ENCODE results near the gene KRTAP1-1. TPM values are rescaled to one million over a fixed set of nuclear protein-coding genes. Genes with fewer than 3 reads are reported as not detected.

Gene KRTAP1-1
- total and polyA plus RNA-seq, 2 experiments from 2014 or later, result not detected

- no peak for TF ChIP-seq ZNF462 (CRISPR knock-in tag; IDR thresholded peaks at IDR 0.05)
- TF ChIP-seq ETS1 (IDR thresholded peaks at IDR 0.05), result no peak
- no peak for TF ChIP-seq JUNB (IDR thresholded peaks at IDR 0.05; ENCODE audit: unreplicated experiment)
- no peak for TF ChIP-seq ZNF114 (CRISPR knock-in tag; IDR thresholded peaks at IDR 0.05)
- TF ChIP-seq NANOG (IDR thresholded peaks at IDR 0.05; ENCODE audit: borderline replicate concordance), result no peak
- TF ChIP-seq EZH2 (IDR thresholded peaks at IDR 0.05; ENCODE audit: low read depth, unreplicated experiment), result no peak
Measured at GRCh38 chr17:40993084-40993483, 48.2 kb downstream of the KRTAP1-1 start (continued).

- Mint-ChIP-seq H3K27ac (no peak overlapping the region), H3K27me3 (ENCODE audit: insufficient read depth, low read depth, poor library complexity) (no peaks in the 10 kb centered on the region), H3K4me3 (no peak overlapping the region), H3K4me1 (peaks cover 4% of the 10 kb centered on the region; the same call in 2 of the 3 replicates), H3K9me3 (no peaks in the 10 kb centered on the region), H3K36me3 (ENCODE audit: low read depth) (no peaks in the 10 kb centered on the region)
- H3K4me3 ChIP-seq, result no peak overlapping the region
- H3K79me2 ChIP-seq (replicated peaks; ENCODE audit: insufficient read depth), result no peaks in the 10 kb centered on the region
- H4K20me1 ChIP-seq (replicated peaks; ENCODE audit: insufficient read depth), result no peaks in the 10 kb centered on the region
- no peaks in the 10 kb centered on the region for H3K36me3 ChIP-seq (ENCODE audit: insufficient read depth)
- H3F3A ChIP-seq (replicated peaks; ENCODE audit: low read depth), result no peaks in the 10 kb centered on the region
- H3K27ac ChIP-seq (ENCODE audit: low read depth), result no peak overlapping the region
- no peak overlapping the region for H3K4me2 ChIP-seq
- H3K9me2 ChIP-seq (ENCODE audit: insufficient read depth), result 0 out of 2 replicates have a peak, but pooled peaks cover 4% of the 10 kb centered on the region
- ATAC-seq (no peak), DNase-seq (ENCODE audit: low spot score) (no peak)
- H2AFZ ChIP-seq, result no peak overlapping the region
- no peaks in the 10 kb centered on the region for H3K27me3 ChIP-seq (ENCODE audit: insufficient read depth)
- no peaks in the 10 kb centered on the region for H3K4me1 ChIP-seq (ENCODE audit: insufficient read depth)
- TF ChIP-seq ZNF462 (CRISPR knock-in tag; IDR thresholded peaks at IDR 0.05) (no peak), STAT1 (IDR thresholded peaks at IDR 0.05; ENCODE audit: unreplicated experiment) (no peak), POLR2AphosphoS5 (IDR thresholded peaks at IDR 0.05; ENCODE audit: low read depth) (no peak), ZNF331 (CRISPR knock-in tag; IDR thresholded peaks at IDR 0.05; ENCODE audit: low read depth) (no peak), EZH2 (IDR thresholded peaks at IDR 0.05; ENCODE audit: low read depth, unreplicated experiment) (no peak), EZH2phosphoT487 (IDR thresholded peaks at IDR 0.05; ENCODE audit: unreplicated experiment) (no peak)
Measured at GRCh38 chr17:40992666-40993065, 48.6 kb downstream of the KRTAP1-1 start.

All from GM23338 (cell line).